ENCODE results near the gene GABRG1. TPM values are rescaled to one million over a fixed set of nuclear protein-coding genes. Genes with fewer than 3 reads are reported as not detected.

Gene GABRG1
- total RNA-seq (2021; ENCODE audit: unreplicated experiment) (not detected), Bru-seq, nascent RNA (percentile 3 among the genes with signal in this experiment), BruChase-seq, experiment 1, labeled RNA remaining after a 2-hour chase (percentile 1 among the genes with signal in this experiment), BruChase-seq, experiment 2, labeled RNA remaining after a 6-hour chase (percentile 1 among the genes with signal in this experiment)
- not detected for polyA plus RNA-seq (2012; ENCODE audit: insufficient read length)
- long read RNA-seq, result 0 reads

- in situ Hi-C loops (cut with HindIII; ENCODE audit: low pct_unique_long_range_greater_than_20kb, low sequenced_read_pairs) (no loop called here), intact Hi-C loops (cut with micrococcal nuclease; ENCODE audit: unreplicated experiment) (no loop called here)
- ChIA-PET POLR2A (no interaction called here), CTCF (no interaction called here)
- Histone ChIP-seq H3K4me3 (ENCODE audit: low read depth in 2 of 2, low read length in 2 of 2) (no peak within 1 kb of the TSS), H3K9me3 (ENCODE audit: control insufficient read depth, insufficient read depth, low read depth, low read length) (no peaks in the 10 kb centered on the region), H3K27ac (ENCODE audit: low read length) (no peak within 1 kb of the TSS), H3K4me1 (ENCODE audit: control insufficient read depth, insufficient read depth, low read length) (no peaks in the 10 kb centered on the region), H3K36me3 (ENCODE audit: control insufficient read depth, insufficient read depth, low read length) (no peaks in the 10 kb centered on the region), H3K27me3 (ENCODE audit: control insufficient read depth, insufficient read depth, low read length) (no peaks in the 10 kb centered on the region; the same call in 1 of the 2 replicates)
- no TSS peak for BruUV-seq (replicated peaks)
- DNase-seq (ENCODE audit: low read depth, low spot score) (no peak), ATAC-seq (no peak)
- TF ChIP-seq, protein P1, sequence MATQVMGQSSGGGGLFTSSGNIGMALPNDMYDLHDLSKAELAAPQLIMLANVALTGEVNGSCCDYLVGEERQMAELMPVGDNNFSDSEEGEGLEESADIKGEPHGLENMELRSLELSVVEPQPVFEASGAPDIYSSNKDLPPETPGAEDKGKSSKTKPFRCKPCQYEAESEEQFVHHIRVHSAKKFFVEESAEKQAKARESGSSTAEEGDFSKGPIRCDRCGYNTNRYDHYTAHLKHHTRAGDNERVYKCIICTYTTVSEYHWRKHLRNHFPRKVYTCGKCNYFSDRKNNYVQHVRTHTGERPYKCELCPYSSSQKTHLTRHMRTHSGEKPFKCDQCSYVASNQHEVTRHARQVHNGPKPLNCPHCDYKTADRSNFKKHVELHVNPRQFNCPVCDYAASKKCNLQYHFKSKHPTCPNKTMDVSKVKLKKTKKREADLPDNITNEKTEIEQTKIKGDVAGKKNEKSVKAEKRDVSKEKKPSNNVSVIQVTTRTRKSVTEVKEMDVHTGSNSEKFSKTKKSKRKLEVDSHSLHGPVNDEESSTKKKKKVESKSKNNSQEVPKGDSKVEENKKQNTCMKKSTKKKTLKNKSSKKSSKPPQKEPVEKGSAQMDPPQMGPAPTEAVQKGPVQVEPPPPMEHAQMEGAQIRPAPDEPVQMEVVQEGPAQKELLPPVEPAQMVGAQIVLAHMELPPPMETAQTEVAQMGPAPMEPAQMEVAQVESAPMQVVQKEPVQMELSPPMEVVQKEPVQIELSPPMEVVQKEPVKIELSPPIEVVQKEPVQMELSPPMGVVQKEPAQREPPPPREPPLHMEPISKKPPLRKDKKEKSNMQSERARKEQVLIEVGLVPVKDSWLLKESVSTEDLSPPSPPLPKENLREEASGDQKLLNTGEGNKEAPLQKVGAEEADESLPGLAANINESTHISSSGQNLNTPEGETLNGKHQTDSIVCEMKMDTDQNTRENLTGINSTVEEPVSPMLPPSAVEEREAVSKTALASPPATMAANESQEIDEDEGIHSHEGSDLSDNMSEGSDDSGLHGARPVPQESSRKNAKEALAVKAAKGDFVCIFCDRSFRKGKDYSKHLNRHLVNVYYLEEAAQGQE (IDR thresholded peaks at IDR 0.05; ENCODE audit: insufficient read depth in 1 of 2, low read depth in 2 of 2, low read length in 1 of 2), result no peak
Measured at GRCh38 chr4:46123913-46124755, at the start of gene GABRG1. TSS of gene GABRG1 (minus strand) at chr4:46124054. CDS start at chr4:46123913, 141 bp downstream.

DNA sequence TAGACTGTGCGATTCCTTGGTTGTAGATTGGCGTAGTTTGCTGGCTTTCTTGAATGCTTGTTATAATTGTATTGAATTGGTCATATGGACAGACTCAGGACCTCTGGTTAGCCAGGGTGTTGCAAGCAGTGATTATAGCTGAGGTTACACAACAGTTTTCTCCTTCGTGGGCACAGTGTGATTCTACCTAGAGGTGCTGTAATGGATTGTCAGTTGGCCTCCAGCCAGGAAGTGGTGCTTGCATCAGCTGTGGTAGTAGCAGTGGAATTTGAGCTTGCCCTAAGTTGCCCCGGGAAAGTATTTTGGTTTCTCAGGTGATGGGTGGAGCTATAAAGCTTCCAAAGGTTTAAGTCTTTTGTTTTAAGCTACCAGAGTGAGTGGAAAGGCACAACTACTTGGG, 23.1 kb upstream of the GABRG1 start:
- CTCF ChIA-PET, result no interaction called here
- no TSS peak for BruUV-seq (replicated peaks)
- no peaks in the 10 kb centered on the region for H3K9me3 ChIP-seq (ENCODE audit: control insufficient read depth, insufficient read depth, low read depth, low read length)
- no peaks in the 10 kb centered on the region for H3K36me3 ChIP-seq (ENCODE audit: control insufficient read depth, insufficient read depth, low read length)
- H3K27me3 ChIP-seq (ENCODE audit: control insufficient read depth, insufficient read depth, low read length), result no peaks in the 10 kb centered on the region
- TF ChIP-seq POLR2AphosphoS5 (IDR thresholded peaks at IDR 0.05; ENCODE audit: low read depth, low read length), result no peak
- no peak for DNase-seq (ENCODE audit: low read depth, low spot score)
- H3K27ac ChIP-seq (ENCODE audit: low read length), result no peak overlapping the region
- H3K4me1 ChIP-seq (ENCODE audit: control insufficient read depth, insufficient read depth, low read length), result no peaks in the 10 kb centered on the region
- no peak overlapping the region for H3K4me3 ChIP-seq (ENCODE audit: low read depth in 2 of 2, low read length in 2 of 2)
- POLR2A ChIA-PET, result no interaction called here
- no peak for ATAC-seq
- in situ Hi-C loops (cut with HindIII; ENCODE audit: low pct_unique_long_range_greater_than_20kb, low sequenced_read_pairs) (no loop called here), intact Hi-C loops (cut with micrococcal nuclease; ENCODE audit: unreplicated experiment) (no loop called here)

DNA sequence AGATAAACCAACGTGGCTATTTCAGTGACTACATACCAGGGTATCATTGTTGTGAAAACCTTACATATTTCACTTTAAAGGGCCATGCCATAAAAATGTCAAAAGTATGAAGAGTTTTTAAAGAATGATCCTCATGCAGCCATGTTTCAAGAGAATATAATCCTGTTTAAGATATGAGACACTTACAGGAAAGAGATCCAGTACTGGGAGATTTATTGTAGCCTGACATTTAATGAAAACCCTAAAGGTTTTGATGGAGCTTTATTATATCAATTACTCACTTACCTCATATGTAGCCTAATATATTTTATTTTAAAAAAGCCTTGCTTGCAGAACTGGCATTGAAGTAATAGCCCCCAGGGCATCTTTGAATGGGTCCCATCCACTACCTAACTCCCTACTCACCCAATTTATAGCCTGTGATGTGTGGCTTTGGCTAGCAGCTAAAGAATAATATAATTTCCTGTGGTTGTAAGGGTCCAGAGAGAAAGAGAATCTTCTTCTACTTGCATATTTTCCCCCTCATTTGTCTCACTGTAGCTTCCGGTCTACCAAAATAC, 7.7 kb upstream of the GABRG1 start:
- TF ChIP-seq SIN3A (IDR thresholded peaks at IDR 0.05; ENCODE audit: borderline replicate concordance, insufficient read depth, low read depth, low read length) (no peak), POLR2AphosphoS5 (IDR thresholded peaks at IDR 0.05; ENCODE audit: low read depth, low read length) (no peak), CTCF (IDR thresholded peaks at IDR 0.05) (no peak), TCF7L2 (IDR thresholded peaks at IDR 0.05; ENCODE audit: low read depth, low read length) (no peak)
- TF ChIP-seq, protein P1 (IDR thresholded peaks at IDR 0.05; ENCODE audit: insufficient read depth in 1 of 2, low read depth in 2 of 2, low read length in 1 of 2), result no peak
- Histone ChIP-seq H3K27me3 (ENCODE audit: control insufficient read depth, insufficient read depth, low read length) (no peaks in the 10 kb centered on the region), H3K27ac (ENCODE audit: low read length) (no peak overlapping the region), H3K36me3 (ENCODE audit: control insufficient read depth, insufficient read depth, low read length) (no peaks in the 10 kb centered on the region), H3K9me3 (ENCODE audit: control insufficient read depth, insufficient read depth, low read depth, low read length) (no peaks in the 10 kb centered on the region), H3K4me3 (ENCODE audit: low read depth in 2 of 2, low read length in 2 of 2) (no peak overlapping the region), H3K4me1 (ENCODE audit: control insufficient read depth, insufficient read depth, low read length) (no peaks in the 10 kb centered on the region)
- CTCF ChIA-PET, result no interaction called here
- ATAC-seq (no peak), DNase-seq (ENCODE audit: low read depth, low spot score) (no peak)
- BruUV-seq (replicated peaks), result no TSS peak
- in situ Hi-C loops (cut with HindIII; ENCODE audit: low pct_unique_long_range_greater_than_20kb, low sequenced_read_pairs), result no loop called here
- POLR2A ChIA-PET, result no interaction called here
- intact Hi-C loops (cut with micrococcal nuclease; ENCODE audit: unreplicated experiment), result no loop called here
